Activated T-cell treated with anti-CD3 and anti-CD28 coated beads, Interleukin-2, amount 50 U/mL, for 24 hours (primary cell): ENCODE measurements around the gene MLPH.

Experiments
- DNase-seq: peaks from one replicate; pipeline ENCODE4 v3.0.0-alpha.2; 2020
- H3K27ac Mint-ChIP-seq: 2 replicates; pipeline ENCODE4 v1.8.0; 2020; ENCODE audit warnings: mild to moderate bottlenecking, mixed read lengths
- H3K27me3 Mint-ChIP-seq: 2 replicates; pipeline ENCODE4 v1.8.0; 2020; ENCODE audit warnings: mixed read lengths
- H3K36me3 Mint-ChIP-seq: 2 replicates; pipeline ENCODE4 v1.8.0; 2020; ENCODE audit warnings: low read depth, mixed read lengths
- H3K4me1 Mint-ChIP-seq: 2 replicates; pipeline ENCODE4 v1.8.0; 2020; ENCODE audit warnings: low read depth, mixed read lengths
- H3K4me3 Mint-ChIP-seq: 2 replicates; pipeline ENCODE4 v1.8.0; 2020; ENCODE audit warnings: mild to moderate bottlenecking, moderate library complexity, mixed read lengths
- H3K9me3 Mint-ChIP-seq: 2 replicates; pipeline ENCODE4 v1.8.0; 2020; ENCODE audit warnings: mixed read lengths

MLPH gene

GRCh38 chr2:237510502-237511217 lies 23.6 kb downstream of the MLPH start:
- Mint-ChIP-seq H3K4me3 (no peak overlapping the region), H3K4me1 (peaks cover 3% of the 10 kb centered on the region), H3K27me3 (peaks cover 12% of the 10 kb centered on the region), H3K27ac (no peak overlapping the region), H3K9me3 (no peaks in the 10 kb centered on the region), H3K36me3 (no peaks in the 10 kb centered on the region)
- DNase-seq = no peak

DNA sequence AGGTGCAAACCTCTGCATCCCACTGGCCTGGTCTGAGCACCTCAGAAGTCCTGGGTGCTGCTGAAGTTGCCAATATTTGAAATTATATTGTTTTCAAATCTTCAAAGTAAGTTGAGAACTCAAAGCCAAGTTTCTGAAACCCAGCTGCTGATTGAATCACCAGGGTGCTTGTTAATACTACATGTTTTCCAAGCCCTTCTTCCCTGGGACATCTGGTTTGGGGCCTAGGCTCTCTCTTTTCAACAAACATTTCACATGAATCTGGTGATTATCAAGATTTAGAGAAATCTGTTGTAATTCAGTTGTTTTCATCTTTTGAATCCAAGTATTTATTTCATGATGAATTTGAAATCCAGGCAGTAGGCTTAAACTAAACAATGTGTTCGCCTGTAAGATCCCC lies 24.4 kb downstream of the MLPH start:
- H3K36me3 Mint-ChIP-seq = no peaks in the 10 kb centered on the region
- H3K9me3 Mint-ChIP-seq = no peaks in the 10 kb centered on the region
- H3K27me3 Mint-ChIP-seq = peaks cover 9% of the 10 kb centered on the region
- no peak for DNase-seq
- H3K27ac Mint-ChIP-seq = no peak overlapping the region
- H3K4me3 Mint-ChIP-seq = no peak overlapping the region
- peaks cover 3% of the 10 kb centered on the region for H3K4me1 Mint-ChIP-seq

GRCh38 chr2:237511885-237512405 lies 24.9 kb downstream of the MLPH start:
- H3K27me3 Mint-ChIP-seq = peaks cover 9% of the 10 kb centered on the region

GRCh38 chr2:237512774-237513466 lies 25.9 kb downstream of the MLPH start:
- no peak overlapping the region for H3K27ac Mint-ChIP-seq
- peaks cover 6% of the 10 kb centered on the region for H3K27me3 Mint-ChIP-seq
- no peaks in the 10 kb centered on the region for H3K4me1 Mint-ChIP-seq
- H3K9me3 Mint-ChIP-seq = no peaks in the 10 kb centered on the region
- H3K36me3 Mint-ChIP-seq = no peaks in the 10 kb centered on the region
- no peak overlapping the region for H3K4me3 Mint-ChIP-seq
- peak; percentile 85 for DNase-seq

More at GRCh38 chr2:237511885-237512405, 24.9 kb downstream of the MLPH start:
- Mint-ChIP-seq H3K36me3 (no peaks in the 10 kb centered on the region), H3K4me1 (peaks cover 3% of the 10 kb centered on the region), H3K9me3 (no peaks in the 10 kb centered on the region), H3K4me3 (no peak overlapping the region), H3K27ac (no peak overlapping the region)
- DNase-seq = no peak

DNA sequence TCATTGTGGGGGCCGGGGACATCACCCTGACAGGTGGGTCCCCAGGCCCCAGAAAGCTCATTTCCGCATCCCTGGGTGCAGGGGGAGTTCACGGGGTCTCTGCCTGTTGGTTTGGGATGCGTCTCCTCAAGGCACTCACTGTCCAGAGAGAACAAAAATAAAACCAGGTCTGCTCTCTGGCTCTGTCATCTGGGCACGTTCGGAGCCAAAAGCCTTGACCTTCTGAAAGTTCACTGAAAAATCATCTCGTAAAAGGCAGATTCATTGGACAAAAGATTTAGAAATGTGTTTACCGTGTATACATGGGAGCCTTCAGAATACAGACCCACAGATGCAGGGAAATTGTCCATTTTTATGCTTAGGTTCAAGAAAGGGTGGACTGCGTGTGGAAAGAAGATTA lies 26.6 kb downstream of the MLPH start:
- Mint-ChIP-seq H3K4me1 (no peaks in the 10 kb centered on the region), H3K9me3 (no peaks in the 10 kb centered on the region), H3K27ac (no peak overlapping the region), H3K4me3 (no peak overlapping the region), H3K27me3 (peaks cover 4% of the 10 kb centered on the region), H3K36me3 (no peaks in the 10 kb centered on the region)
- no peak for DNase-seq

DNA sequence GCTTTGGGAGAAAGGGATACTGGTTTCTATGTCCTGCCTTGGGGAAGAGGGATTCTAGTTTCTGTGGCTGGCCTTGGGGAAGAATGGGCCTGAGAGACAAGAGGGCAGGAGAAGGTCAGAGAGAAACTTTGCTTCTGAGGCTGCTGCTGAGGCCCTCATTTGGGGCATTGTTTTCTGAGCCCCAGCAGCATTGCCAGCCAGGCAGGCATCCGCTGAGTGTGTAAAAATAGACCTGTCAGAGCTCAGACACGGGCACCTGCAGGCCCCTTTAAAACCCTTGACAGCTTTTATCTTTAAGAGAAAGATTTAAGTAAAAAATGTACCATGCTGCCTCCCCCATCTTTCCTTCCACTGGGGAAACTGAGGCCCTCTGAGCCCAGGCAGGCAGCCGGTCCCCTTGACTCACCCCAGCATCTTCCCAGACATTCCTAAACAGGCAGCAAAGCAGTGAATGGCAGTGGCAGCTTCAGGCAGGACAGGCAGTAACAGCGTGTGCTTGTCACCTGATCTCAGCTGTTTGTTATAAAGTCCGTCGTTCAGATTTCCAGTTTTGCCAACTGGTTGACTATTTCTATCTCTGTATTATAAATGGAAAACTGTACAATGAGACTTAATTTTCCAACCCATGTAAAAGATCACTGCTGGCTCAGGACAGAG lies 27.6 kb downstream of the MLPH start:
- H3K4me3 Mint-ChIP-seq = no peak overlapping the region
- no peak for DNase-seq
- H3K27ac Mint-ChIP-seq = no peak overlapping the region
- H3K36me3 Mint-ChIP-seq = no peaks in the 10 kb centered on the region
- no peaks in the 10 kb centered on the region for H3K9me3 Mint-ChIP-seq
- peaks cover 3% of the 10 kb centered on the region for H3K27me3 Mint-ChIP-seq
- H3K4me1 Mint-ChIP-seq = no peaks in the 10 kb centered on the region

GRCh38 chr2:237515166-237515565 lies 28.1 kb downstream of the MLPH start:
- Mint-ChIP-seq H3K27ac (no peak overlapping the region), H3K4me1 (no peaks in the 10 kb centered on the region), H3K9me3 (no peaks in the 10 kb centered on the region), H3K27me3 (peaks cover 3% of the 10 kb centered on the region), H3K4me3 (no peak overlapping the region), H3K36me3 (no peaks in the 10 kb centered on the region)
- DNase-seq = no peak

- no peak overlapping the region for H3K27ac Mint-ChIP-seq
- DNase-seq = no peak
- H3K9me3 Mint-ChIP-seq = no peaks in the 10 kb centered on the region
- no peaks in the 10 kb centered on the region for H3K4me1 Mint-ChIP-seq
- H3K4me3 Mint-ChIP-seq = no peak overlapping the region
- H3K27me3 Mint-ChIP-seq = peaks cover 2% of the 10 kb centered on the region
- H3K36me3 Mint-ChIP-seq = no peaks in the 10 kb centered on the region
Observed at GRCh38 chr2:237515621-237516275, 28.7 kb downstream of the MLPH start.

DNA sequence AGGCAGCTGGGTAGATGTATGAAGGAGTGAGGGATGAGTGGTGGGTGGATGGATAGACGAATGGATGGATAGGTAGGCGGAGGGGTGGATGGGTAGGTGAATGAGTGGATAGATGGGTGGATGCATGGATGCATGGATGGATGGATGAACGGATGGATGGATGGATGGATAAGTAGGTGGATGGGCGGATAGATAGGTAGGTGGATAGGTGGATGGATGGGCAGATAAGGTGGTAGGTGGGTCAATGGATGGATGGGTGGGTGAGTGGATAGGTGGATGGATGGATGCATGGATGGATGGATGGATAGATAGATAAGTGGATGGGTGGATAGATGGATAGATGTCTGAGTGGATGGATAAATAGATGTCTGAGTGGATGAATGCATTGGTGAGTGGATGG lies 30.1 kb downstream of the MLPH start:
- Mint-ChIP-seq H3K27me3 (no peaks in the 10 kb centered on the region), H3K36me3 (no peaks in the 10 kb centered on the region), H3K4me3 (no peak overlapping the region), H3K27ac (no peak overlapping the region), H3K4me1 (no peaks in the 10 kb centered on the region), H3K9me3 (no peaks in the 10 kb centered on the region)
- DNase-seq = no peak

DNA sequence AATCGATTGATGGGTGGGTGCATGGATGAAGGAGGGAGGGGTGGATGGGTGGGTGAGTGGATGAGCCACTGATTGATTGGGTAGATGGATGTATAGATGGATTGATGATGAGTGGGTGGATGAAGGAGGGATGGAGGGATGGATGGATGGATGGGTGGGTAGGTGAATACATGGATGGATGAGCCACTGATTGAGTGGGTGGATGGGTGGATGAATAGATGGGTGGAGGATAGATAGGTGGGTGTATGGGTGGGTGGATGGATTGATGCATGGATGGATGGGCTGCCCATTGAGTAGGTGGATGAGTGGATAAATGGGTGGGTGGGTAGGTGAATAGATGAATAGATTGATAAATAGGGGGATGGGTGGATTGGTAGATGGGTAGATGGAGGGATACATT lies 30.9 kb downstream of the MLPH start:
- DNase-seq = no peak
- Mint-ChIP-seq H3K9me3 (no peaks in the 10 kb centered on the region), H3K36me3 (no peaks in the 10 kb centered on the region), H3K4me1 (no peaks in the 10 kb centered on the region), H3K27ac (no peak overlapping the region), H3K27me3 (no peaks in the 10 kb centered on the region), H3K4me3 (no peak overlapping the region)

DNA sequence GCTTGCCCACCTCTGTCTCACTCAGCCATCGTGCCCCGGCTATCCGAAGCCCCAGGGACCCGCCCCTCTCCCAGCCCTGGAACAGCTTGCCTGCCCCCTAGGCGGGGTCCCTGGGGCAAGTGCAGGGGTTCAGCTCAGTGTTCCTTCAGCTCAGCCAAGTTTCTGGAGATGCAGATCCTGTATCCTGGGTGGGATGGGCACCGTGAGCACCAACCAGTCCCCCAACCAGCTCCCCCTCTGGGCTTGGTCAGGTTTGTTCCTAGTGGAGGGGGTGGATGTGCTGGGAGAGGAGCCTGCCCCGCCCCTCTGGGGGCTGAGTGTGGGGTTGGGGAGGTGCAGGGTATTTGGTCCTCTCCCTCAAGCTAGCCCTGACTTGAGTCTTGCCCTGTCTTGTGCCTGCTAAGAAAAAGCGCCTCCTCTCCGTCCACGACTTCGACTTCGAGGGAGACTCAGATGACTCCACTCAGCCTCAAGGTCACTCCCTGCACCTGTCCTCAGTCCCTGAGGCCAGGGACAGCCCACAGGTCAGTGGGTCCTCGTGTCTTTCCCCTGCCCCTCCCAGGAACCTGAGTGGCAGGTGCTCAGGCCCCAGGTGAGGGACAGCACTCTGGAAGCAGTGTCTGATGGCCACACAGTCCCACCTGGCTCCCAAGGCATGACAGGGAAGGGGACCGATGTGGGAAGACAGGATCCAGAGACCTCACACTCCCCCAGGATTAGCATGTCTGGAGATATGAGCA lies 32.6 kb downstream of the MLPH start:
- Mint-ChIP-seq H3K9me3 (no peaks in the 10 kb centered on the region), H3K4me1 (no peaks in the 10 kb centered on the region)

DNA sequence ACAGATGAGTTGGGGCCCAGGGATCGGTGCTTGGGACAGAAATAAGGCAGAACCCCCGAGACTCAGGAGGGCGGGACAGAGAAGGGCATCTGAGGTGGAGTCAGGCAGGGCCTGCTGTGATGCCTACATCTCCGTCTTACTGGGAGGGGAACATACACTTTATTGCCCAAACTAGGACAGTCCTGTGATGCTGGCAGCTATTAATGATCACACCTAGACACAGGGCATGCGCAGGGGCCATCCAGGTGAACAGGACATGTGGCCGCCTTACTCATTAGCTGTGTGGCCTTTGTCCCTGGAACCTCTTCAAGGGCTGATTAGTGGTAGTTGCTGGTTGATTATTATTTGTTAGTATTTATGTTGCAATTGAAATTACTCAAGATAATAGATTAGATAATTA lies 33.2 kb downstream of the MLPH start:
- no peak for DNase-seq
- H3K36me3 Mint-ChIP-seq = no peaks in the 10 kb centered on the region
- H3K27ac Mint-ChIP-seq = no peak overlapping the region
- no peaks in the 10 kb centered on the region for H3K4me1 Mint-ChIP-seq
- no peak overlapping the region for H3K4me3 Mint-ChIP-seq
- H3K9me3 Mint-ChIP-seq = no peaks in the 10 kb centered on the region
- H3K27me3 Mint-ChIP-seq = no peaks in the 10 kb centered on the region

More for the DNA sequence above, 32.6 kb downstream of the MLPH start:
- H3K36me3 Mint-ChIP-seq = no peaks in the 10 kb centered on the region
- H3K4me3 Mint-ChIP-seq = no peak overlapping the region
- H3K27me3 Mint-ChIP-seq = no peaks in the 10 kb centered on the region
- no peak overlapping the region for H3K27ac Mint-ChIP-seq
- DNase-seq = no peak

DNA sequence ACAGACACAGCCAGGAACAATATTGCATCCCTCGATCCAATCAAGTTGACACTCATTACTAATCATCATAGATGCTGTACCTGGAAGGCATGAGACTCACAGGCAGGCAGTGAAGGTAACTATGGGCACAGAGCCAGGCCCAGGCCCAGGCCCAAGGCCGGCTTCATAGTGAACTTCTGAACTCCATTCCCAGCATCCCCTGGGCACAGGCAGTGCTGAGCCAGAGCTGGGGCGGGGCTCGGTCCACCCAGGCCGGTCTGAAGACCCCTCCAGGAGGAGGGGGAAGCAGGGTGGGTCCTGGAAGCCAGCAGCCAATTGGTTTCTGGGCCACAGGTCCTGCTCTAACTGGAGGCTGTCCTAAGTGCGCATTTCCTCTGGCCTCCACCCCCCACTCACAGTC lies 37.6 kb downstream of the MLPH start:
- DNase-seq = no peak
- H3K27ac Mint-ChIP-seq = no peak overlapping the region
- H3K4me1 Mint-ChIP-seq = no peaks in the 10 kb centered on the region
- no peaks in the 10 kb centered on the region for H3K36me3 Mint-ChIP-seq
- H3K27me3 Mint-ChIP-seq = no peaks in the 10 kb centered on the region
- H3K4me3 Mint-ChIP-seq = no peak overlapping the region
- no peaks in the 10 kb centered on the region for H3K9me3 Mint-ChIP-seq

- Mint-ChIP-seq H3K27ac (no peak overlapping the region), H3K36me3 (no peaks in the 10 kb centered on the region), H3K4me3 (no peak overlapping the region), H3K27me3 (no peaks in the 10 kb centered on the region), H3K9me3 (no peaks in the 10 kb centered on the region), H3K4me1 (no peaks in the 10 kb centered on the region)
- DNase-seq = no peak
Observed at GRCh38 chr2:237525559-237526157, 38.6 kb downstream of the MLPH start.
